Chondrocyte (in vitro differentiated cells): ENCODE results near the gene ZNF532. TPM values are rescaled to one million over a fixed set of nuclear protein-coding genes. Genes with fewer than 3 reads are reported as not detected.
"Not testable (repeated sequence)": the region's sequence is repeated elsewhere in the genome, so short reads cannot be mapped to it uniquely, and the experiment has no call there.

ENCODE experiments used
- DNase-seq: peaks from one replicate; pipeline ENCODE4 v3.0.0; 2021; ENCODE audit warnings: mixed read lengths, low spot score
- H3K27ac Mint-ChIP-seq: one replicate; pipeline ENCODE4 v1.8.0; 2021; ENCODE audit warnings: mild to moderate bottlenecking, moderate library complexity, mixed read lengths; ENCODE audit not compliant: unreplicated experiment
- H3K27me3 Mint-ChIP-seq: 2 replicates; pipeline ENCODE4 v1.8.0; 2021; ENCODE audit warnings: low read depth, mixed read lengths
- H3K36me3 Mint-ChIP-seq: 2 replicates; pipeline ENCODE4 v1.8.0; 2021; ENCODE audit warnings: low read depth, mixed read lengths
- H3K4me1 Mint-ChIP-seq: 2 replicates; pipeline ENCODE4 v1.8.0; 2021; ENCODE audit warnings: low read depth, mild to moderate bottlenecking, mixed read lengths
- H3K4me3 Mint-ChIP-seq: one replicate; pipeline ENCODE4 v1.8.0; 2021; ENCODE audit warnings: mild to moderate bottlenecking, moderate library complexity, mixed read lengths; ENCODE audit not compliant: unreplicated experiment
- H3K9me3 Mint-ChIP-seq: 2 replicates; pipeline ENCODE4 v1.8.0; 2021; ENCODE audit warnings: low read depth, mixed read lengths
- total RNA-seq: library from RNA; stranded (reverse); gene quantifications from 3 replicates; pipeline ENCODE4 v1.2.1, GENCODE V29; 2021
- TF ChIP-seq, protein P1 (sequence below): fragments of 200-600 bp; sonication (generic); IDR thresholded peaks from 2 replicates; pipeline ENCODE4 v1.5.0; 2021; ENCODE audit warnings: antibody characterized with exemption, mild to moderate bottlenecking, moderate library complexity

The ZNF532 gene
- total RNA-seq, 1 donor from 2014 or later: 162 TPM

DNA sequence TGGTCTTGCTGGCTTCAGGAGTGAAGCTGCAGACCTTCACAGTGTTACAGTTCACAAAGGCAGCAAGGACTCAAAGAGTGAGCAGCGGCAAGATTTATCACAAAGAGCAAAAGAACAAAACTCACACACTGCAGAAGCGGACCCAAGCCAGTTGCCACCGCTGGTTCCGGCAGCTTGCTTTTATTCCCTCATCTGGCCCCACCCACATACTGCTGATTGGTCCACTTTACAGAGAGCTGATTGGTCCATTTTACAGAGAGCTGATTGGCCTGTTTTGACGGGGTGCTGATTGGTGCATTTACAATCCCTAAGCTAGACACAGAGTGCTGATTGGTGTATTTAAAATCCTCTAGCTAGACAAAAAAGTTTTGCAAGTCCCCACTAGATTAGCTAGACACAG is 37.2 kb upstream of the ZNF532 start:
- Mint-ChIP-seq H3K4me1 (peaks cover 48% of the 10 kb centered on the region), H3K36me3 (no peaks in the 10 kb centered on the region), H3K4me3 (no peak overlapping the region), H3K9me3 (peaks cover 4% of the 10 kb centered on the region), H3K27me3 (no peaks in the 10 kb centered on the region), H3K27ac (no peak overlapping the region)
- TF ChIP-seq, protein P1, sequence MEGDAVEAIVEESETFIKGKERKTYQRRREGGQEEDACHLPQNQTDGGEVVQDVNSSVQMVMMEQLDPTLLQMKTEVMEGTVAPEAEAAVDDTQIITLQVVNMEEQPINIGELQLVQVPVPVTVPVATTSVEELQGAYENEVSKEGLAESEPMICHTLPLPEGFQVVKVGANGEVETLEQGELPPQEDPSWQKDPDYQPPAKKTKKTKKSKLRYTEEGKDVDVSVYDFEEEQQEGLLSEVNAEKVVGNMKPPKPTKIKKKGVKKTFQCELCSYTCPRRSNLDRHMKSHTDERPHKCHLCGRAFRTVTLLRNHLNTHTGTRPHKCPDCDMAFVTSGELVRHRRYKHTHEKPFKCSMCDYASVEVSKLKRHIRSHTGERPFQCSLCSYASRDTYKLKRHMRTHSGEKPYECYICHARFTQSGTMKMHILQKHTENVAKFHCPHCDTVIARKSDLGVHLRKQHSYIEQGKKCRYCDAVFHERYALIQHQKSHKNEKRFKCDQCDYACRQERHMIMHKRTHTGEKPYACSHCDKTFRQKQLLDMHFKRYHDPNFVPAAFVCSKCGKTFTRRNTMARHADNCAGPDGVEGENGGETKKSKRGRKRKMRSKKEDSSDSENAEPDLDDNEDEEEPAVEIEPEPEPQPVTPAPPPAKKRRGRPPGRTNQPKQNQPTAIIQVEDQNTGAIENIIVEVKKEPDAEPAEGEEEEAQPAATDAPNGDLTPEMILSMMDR: no peak
- DNase-seq: no peak

DNA sequence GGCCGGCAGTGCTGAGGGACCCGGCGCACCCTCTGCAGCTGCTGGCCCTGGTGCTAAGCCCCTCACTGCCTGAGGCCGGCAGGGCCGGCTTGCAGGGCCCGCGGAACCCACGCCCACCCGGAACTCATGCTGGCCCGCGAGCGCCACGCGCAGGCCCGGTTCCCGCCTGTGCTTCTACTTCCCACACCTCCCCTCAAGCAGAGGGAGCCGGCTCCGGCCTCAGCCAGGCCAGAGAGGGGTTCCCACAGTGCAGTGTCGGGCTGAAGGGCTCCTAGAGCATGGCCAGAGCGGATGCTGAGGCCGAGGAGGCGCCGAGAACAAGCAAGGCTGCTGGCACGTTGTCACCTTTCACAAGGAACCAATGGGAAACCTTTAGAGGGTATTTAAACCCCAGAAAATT is 36.8 kb upstream of the ZNF532 start:
- Mint-ChIP-seq H3K9me3 (peaks cover 4% of the 10 kb centered on the region), H3K27me3 (no peaks in the 10 kb centered on the region), H3K27ac (no peak overlapping the region), H3K4me3 (no peak overlapping the region), H3K36me3 (no peaks in the 10 kb centered on the region), H3K4me1 (peaks cover 44% of the 10 kb centered on the region)
- TF ChIP-seq, protein P1: no peak
- DNase-seq: no peak

DNA sequence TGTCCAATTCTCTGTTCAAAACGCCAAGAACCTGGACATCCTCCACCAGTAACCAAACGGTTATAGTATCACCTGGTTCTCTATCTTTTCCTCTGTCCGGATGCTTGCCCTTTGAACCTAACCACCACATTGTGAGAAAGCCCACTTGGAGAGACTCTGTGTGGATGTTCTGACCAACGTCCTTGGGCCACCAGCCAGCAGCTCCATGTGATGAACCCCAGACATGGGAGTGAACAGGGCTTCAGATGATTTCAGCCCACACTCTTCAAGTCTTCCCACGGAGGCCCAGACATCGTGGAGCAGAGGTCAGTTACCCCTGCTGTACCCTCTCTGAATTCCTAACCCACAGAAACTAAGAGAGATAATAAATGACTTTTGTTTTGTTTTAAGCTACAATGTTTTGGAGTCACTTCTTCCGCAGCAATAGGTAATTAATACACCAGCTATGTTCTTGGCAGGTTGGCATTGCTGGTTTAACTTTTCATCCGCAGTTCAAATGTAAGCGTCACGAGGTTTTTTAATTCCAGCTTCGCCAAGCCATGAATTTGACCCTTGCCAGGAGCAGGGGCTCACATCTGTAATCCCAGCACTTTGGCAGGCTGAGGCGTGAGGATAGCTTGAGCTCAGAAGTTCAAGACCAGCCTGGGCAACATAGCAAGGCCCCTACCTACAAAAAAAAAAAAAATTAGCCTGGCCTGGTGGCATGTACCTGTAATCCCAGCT is 36.1 kb upstream of the ZNF532 start:
- TF ChIP-seq, protein P1: no peak
- Mint-ChIP-seq H3K27me3 (no peaks in the 10 kb centered on the region), H3K4me1 (peaks cover 41% of the 10 kb centered on the region), H3K27ac (peak overlapping the region; percentile 89), H3K4me3 (no peak overlapping the region), H3K9me3 (peaks cover 4% of the 10 kb centered on the region), H3K36me3 (no peaks in the 10 kb centered on the region)
- no peak for DNase-seq

DNA sequence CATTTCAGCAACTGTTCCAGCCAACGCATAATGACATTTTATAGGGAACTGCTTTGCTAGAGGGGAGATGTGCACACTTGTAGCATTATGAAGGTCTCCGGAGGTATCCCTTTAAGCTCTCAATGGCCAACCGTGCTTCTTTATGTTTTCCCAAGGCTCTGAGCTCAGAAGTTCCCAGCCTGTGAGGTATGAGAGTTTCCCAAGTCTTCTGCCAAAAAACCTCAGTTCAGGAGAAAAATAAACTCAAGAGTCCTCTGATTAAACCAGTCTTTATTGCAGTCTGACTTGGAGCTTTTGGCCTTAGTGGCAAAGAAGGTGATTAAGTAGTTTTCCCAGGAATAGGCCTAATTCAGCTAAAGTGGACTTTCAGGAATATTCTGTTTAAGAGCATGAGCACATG is 35.4 kb upstream of the ZNF532 start:
- Mint-ChIP-seq H3K27me3 (no peaks in the 10 kb centered on the region), H3K36me3 (no peaks in the 10 kb centered on the region), H3K9me3 (peaks cover 4% of the 10 kb centered on the region), H3K27ac (peak overlapping the region; percentile 89), H3K4me3 (no peak overlapping the region), H3K4me1 (peaks cover 41% of the 10 kb centered on the region)
- TF ChIP-seq, protein P1: no peak
- DNase-seq: no peak

DNA sequence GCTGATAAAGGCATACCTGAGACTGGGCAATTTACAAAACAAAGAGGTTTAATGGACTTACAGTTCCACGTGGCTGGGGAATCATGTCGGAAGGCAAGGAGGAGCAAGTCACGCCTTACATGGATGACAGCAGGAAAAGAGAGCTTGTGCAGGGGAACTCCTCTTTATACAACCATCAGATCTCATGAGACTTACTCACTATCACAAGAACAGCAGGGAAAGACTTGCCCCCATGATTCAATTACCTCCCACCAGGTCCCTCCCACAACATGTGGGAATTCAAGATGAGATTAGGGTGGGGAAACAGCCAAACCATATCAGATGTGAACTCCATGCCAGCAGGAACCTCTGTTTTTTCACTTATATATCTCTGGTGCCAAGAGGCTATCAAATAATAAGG is 34.8 kb upstream of the ZNF532 start:
- H3K36me3 Mint-ChIP-seq, H3K4me3 Mint-ChIP-seq, H3K27me3 Mint-ChIP-seq, DNase-seq, H3K9me3 Mint-ChIP-seq: not testable (repeated sequence)
- Mint-ChIP-seq H3K27ac (peak overlapping the region; percentile 89), H3K4me1 (peaks cover 34% of the 10 kb centered on the region)

DNA sequence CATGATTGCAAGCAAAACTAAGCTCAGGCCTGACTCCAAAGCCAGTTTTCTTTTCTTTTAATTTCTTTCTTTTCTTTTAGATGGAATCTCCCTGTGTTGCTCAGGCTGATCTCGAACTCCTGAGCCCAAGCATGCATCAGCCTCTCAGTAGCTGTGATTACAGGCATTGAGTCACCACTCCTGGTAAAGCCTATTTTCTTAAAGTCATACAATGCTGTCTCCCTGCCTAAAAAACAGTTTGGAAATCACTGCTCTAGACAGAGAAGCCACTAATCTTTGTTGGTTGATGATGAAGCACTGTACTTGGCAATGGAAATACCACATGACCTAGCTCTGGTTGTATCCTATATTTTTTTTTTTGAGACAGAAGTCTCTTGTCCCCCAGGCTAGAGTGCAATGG is 33.1 kb upstream of the ZNF532 start:
- TF ChIP-seq, protein P1: no peak
- H3K36me3 Mint-ChIP-seq: no peaks in the 10 kb centered on the region
- H3K4me3 Mint-ChIP-seq: no peak overlapping the region
- H3K4me1 Mint-ChIP-seq: peaks cover 28% of the 10 kb centered on the region
- no peak overlapping the region for H3K27ac Mint-ChIP-seq
- H3K9me3 Mint-ChIP-seq: peaks cover 4% of the 10 kb centered on the region
- DNase-seq: no peak
- H3K27me3 Mint-ChIP-seq: no peaks in the 10 kb centered on the region
